ENCODE measurements around the gene MKRN2.
"Not testable (repeated sequence)": the region's sequence is repeated elsewhere in the genome, so short reads cannot be mapped to it uniquely, and the experiment has no call there.

Gene MKRN2

DNA sequence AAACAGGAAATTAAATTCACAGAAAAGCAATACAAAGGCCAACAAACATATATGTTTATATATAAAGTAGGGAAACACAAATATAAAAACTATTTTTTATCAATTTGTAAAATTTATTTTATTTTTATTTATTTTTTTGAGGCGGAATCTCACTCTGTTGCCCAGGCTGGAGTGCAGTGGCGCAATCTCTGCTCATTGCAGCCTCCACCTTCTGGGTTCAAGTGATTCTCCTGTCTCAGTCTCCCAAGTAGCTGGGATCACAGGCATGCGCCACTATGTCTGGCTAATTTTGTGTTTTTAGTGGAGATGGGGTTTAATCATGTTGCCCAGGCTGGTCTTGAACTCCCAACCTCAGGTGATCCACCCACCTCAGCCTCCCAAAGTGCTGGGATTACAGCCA, 68.1 kb downstream of the MKRN2 start:
- ATAC-seq, H3K27me3 Mint-ChIP-seq, H3K4me3 Mint-ChIP-seq, H3K27ac Mint-ChIP-seq, H3K9me3 Mint-ChIP-seq, H3K36me3 Mint-ChIP-seq: not testable (repeated sequence)
- peaks cover 65% of the 10 kb centered on the region for H3K4me1 Mint-ChIP-seq

DNA sequence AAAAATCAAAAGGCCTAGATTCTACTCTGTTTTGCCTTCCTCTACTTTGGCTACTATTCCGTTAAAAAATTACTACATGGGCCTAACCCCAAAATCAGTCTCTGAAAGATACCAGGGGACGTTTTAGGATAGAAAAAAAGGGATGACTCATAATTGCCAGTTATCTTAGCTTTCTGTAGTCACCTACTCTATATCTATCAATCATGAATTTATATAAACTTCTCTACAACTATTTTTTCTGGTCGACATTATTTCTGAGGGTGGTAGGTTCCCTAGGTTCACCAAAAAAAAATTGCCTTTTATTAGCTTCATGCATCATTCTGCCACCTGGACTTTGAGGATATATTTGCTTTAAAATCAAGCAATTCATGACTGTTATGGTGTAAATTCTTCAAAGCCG, 70.5 kb downstream of the MKRN2 start:
- Mint-ChIP-seq H3K9me3 (no peaks in the 10 kb centered on the region), H3K27ac (peak overlapping the region; percentile 51)

DNA sequence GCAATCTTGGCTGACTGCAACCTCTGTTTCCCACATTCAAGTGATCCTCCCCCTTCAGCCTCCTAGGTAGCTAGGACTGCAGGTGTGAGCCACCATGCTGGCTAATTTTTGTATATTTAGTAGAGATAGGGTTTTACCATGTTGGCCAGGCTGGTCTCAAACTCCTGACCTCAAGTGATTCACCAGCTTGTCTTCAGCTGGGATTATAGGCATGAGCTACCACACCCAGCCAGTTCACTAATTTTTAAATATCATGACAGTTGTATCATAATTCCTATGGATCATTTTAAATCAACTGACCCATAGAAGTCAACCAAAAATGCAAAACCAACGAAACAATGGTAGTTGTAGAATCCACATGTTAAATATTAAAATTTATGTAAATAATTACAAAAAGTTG, 71.9 kb downstream of the MKRN2 start:
- Mint-ChIP-seq H3K27ac (no peak overlapping the region), H3K9me3 (no peaks in the 10 kb centered on the region), H3K4me1 (peaks cover 61% of the 10 kb centered on the region), H3K4me3 (no peak overlapping the region), H3K27me3 (no peaks in the 10 kb centered on the region), H3K36me3 (no peaks in the 10 kb centered on the region)
- no peak for ATAC-seq

More for the DNA sequence above, 70.5 kb downstream of the MKRN2 start:
- Mint-ChIP-seq H3K4me3 (no peak overlapping the region), H3K4me1 (peaks cover 61% of the 10 kb centered on the region), H3K27me3 (no peaks in the 10 kb centered on the region), H3K36me3 (no peaks in the 10 kb centered on the region)
- no peak for ATAC-seq

- H3K9me3 Mint-ChIP-seq: no peaks in the 10 kb centered on the region
- H3K4me3 Mint-ChIP-seq: no peak overlapping the region
- no peak overlapping the region for H3K27ac Mint-ChIP-seq
- no peaks in the 10 kb centered on the region for H3K36me3 Mint-ChIP-seq
- H3K27me3 Mint-ChIP-seq: no peaks in the 10 kb centered on the region
- ATAC-seq: no peak
- peaks cover 54% of the 10 kb centered on the region for H3K4me1 Mint-ChIP-seq
Measured at GRCh38 chr3:12629560-12629959, 72.7 kb downstream of the MKRN2 start.

GRCh38 chr3:12630292-12630691, 73.4 kb downstream of the MKRN2 start:
- H3K9me3 Mint-ChIP-seq: no peaks in the 10 kb centered on the region
- peaks cover 49% of the 10 kb centered on the region for H3K4me1 Mint-ChIP-seq
- no peak overlapping the region for H3K4me3 Mint-ChIP-seq
- no peaks in the 10 kb centered on the region for H3K27me3 Mint-ChIP-seq
- H3K27ac Mint-ChIP-seq: peak overlapping the region; percentile 14
- no peak for ATAC-seq
- no peaks in the 10 kb centered on the region for H3K36me3 Mint-ChIP-seq

GRCh38 chr3:12630843-12631242, 74.0 kb downstream of the MKRN2 start:
- not testable (repeated sequence) for H3K9me3 Mint-ChIP-seq, H3K27me3 Mint-ChIP-seq, H3K36me3 Mint-ChIP-seq, H3K4me3 Mint-ChIP-seq, ATAC-seq
- H3K4me1 Mint-ChIP-seq: peaks cover 43% of the 10 kb centered on the region
- H3K27ac Mint-ChIP-seq: peak overlapping the region; percentile 14

DNA sequence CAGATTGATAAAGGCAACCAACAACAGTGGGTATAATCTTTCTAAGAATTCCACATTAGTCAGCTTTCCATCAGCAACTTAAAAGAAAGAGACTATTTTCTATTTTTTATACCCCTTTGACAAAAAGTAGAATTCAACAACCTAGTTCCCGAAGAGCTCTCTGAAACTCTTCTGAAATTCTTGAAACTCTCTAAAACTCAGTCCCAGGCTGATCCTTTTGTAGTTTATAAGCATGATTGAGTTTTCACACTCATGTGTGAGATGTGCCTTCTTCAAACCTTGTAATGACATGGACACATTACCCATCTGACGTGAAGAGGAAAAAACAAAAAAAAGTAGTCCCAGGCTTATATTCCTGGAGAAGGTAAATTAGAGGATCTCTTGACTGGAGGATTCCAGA, 75.6 kb downstream of the MKRN2 start:
- Mint-ChIP-seq H3K4me3 (no peak overlapping the region), H3K9me3 (no peaks in the 10 kb centered on the region), H3K4me1 (peaks cover 45% of the 10 kb centered on the region), H3K27ac (no peak overlapping the region), H3K27me3 (no peaks in the 10 kb centered on the region), H3K36me3 (peaks cover 4% of the 10 kb centered on the region)
- ATAC-seq: no peak

GRCh38 chr3:12633108-12633507, 76.2 kb downstream of the MKRN2 start:
- peaks cover 45% of the 10 kb centered on the region for H3K4me1 Mint-ChIP-seq
- H3K4me3 Mint-ChIP-seq: no peak overlapping the region
- ATAC-seq: no peak
- H3K36me3 Mint-ChIP-seq: peaks cover 10% of the 10 kb centered on the region
- no peaks in the 10 kb centered on the region for H3K27me3 Mint-ChIP-seq
- no peaks in the 10 kb centered on the region for H3K9me3 Mint-ChIP-seq
- no peak overlapping the region for H3K27ac Mint-ChIP-seq

All from stimulated activated memory B cell treated with anti-CD40 and anti-IgM and Interleukin-4, amounts not matched to agents 10 μg/mL and 1 μg/mL and 100 μg/mL, for 72 hours (primary cell).